Uterus (tissue), 2 donors: ENCODE measurements around the gene COL26A1.

Experiments
- POLR2A ChIP-seq, 2 donors: fragments of 450-650 bp; IDR thresholded peaks; one replicate each; pipeline ENCODE4 v1.6.1; 2016; ENCODE audit warnings: antibody characterized with exemption in 2 of 2, mild to moderate bottlenecking in 1 of 2, moderate library complexity in 1 of 2
- TF ChIP-seq, protein P1 (sequence below), 4 experiments: fragments of 200-600 bp in 2 of 4; fragments of 450-650 bp in 2 of 4; sonication (generic) in 2 of 4; IDR thresholded peaks; one replicate each; pipeline ENCODE4 v1.5.1; 2016 to 2019; ENCODE audit warnings: antibody characterized with exemption in 4 of 4, mild to moderate bottlenecking in 2 of 4, moderate library complexity in 1 of 4

DNA sequence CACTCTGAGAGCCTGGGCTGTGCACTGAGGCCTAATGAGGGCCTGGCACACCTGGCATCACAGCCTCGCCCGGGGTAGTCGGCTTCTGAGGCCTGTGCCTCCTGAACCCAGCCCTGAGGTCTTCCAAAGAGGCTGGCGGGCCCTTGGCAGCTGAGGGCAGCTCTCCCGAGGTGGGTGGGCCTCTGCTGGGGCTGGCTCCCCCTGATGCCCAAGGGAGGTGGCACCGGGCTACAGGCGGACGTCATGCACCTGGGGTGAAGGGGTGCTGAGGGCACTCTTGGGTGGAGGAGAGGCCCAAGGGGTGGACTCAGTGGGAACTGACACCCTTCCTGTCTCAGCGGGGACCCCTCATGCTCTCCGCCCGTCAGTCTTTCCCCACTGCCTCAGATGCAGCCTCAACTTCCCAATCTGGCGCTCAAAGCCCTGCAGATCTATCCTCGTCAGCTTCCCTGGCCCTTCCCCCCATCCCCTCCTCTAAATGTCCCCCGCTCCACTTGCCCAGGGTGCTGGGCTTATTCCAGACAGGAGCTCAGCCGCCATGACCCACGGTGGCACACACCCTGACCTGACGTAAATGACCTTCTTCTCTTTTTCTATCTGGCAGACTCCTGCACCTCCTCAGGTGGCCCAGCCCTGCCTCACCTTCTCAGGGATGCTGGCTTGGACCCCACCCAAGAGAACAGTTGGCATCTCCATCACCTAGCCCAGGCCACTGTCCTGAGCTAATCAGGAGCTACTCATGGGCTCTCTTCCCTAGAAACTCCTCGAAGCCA is 228.2 kb downstream of the COL26A1 start:
- TF ChIP-seq, protein P1, sequence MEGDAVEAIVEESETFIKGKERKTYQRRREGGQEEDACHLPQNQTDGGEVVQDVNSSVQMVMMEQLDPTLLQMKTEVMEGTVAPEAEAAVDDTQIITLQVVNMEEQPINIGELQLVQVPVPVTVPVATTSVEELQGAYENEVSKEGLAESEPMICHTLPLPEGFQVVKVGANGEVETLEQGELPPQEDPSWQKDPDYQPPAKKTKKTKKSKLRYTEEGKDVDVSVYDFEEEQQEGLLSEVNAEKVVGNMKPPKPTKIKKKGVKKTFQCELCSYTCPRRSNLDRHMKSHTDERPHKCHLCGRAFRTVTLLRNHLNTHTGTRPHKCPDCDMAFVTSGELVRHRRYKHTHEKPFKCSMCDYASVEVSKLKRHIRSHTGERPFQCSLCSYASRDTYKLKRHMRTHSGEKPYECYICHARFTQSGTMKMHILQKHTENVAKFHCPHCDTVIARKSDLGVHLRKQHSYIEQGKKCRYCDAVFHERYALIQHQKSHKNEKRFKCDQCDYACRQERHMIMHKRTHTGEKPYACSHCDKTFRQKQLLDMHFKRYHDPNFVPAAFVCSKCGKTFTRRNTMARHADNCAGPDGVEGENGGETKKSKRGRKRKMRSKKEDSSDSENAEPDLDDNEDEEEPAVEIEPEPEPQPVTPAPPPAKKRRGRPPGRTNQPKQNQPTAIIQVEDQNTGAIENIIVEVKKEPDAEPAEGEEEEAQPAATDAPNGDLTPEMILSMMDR (IDR thresholded peaks at IDR 0.05), result no peak
- TF ChIP-seq POLR2A (IDR thresholded peaks at IDR 0.05), result no peak
